ENCODE results near the gene TTC34.
A peak's percentile ranks its signal among the peaks of the same experiment; 100 is the strongest.

TTC34 gene

GRCh38 chr1:2590233-2591141 is 211.0 kb downstream of the TTC34 start:
- DNase-seq (ENCODE audit: low spot score) = no peak

DNA sequence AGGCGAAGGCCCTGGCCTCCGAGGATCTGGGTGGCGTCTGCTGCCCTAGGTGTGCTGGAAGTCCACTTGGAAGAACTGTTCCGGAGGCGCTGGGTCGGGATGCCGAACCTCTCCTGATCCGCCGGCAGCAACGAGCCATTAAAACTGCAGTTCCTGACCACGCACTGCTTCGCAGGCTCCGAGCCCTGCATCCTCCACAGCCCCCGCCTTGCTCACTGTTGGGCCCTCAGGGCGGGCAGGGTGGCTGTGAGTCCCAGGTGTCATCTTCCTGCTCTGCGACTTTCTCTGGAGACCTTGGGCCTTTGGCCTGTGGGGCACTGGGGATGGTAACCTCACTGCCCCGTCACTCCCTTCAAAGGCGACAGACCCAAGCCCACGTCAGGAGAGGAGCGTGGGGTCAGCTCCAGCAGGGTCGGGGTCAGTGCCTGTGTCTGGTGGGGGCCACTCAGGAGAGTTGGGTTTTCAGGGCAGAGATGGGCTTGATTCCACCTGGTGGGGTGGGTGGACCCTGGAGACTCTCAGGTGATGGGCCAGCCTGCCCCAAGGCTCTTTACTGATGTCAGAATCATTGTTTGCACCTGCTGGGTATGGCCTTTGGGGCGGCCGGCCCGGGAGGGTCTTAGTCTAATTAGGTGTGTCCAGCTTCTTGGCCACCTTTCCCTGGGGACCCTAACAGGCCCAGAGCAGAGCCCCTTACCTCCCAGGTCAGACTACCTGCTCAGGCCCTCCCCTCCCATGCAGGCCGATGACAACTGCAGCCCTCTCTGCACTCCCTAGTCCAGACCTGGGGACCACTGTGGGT is 211.9 kb downstream of the TTC34 start:
- no peak for DNase-seq (ENCODE audit: low spot score)

GRCh38 chr1:2588661-2589430 is 212.6 kb downstream of the TTC34 start:
- no peak for DNase-seq (ENCODE audit: low spot score)

- no peak for DNase-seq (ENCODE audit: low spot score)
Measured at GRCh38 chr1:2587860-2588571, 213.5 kb downstream of the TTC34 start.

DNA sequence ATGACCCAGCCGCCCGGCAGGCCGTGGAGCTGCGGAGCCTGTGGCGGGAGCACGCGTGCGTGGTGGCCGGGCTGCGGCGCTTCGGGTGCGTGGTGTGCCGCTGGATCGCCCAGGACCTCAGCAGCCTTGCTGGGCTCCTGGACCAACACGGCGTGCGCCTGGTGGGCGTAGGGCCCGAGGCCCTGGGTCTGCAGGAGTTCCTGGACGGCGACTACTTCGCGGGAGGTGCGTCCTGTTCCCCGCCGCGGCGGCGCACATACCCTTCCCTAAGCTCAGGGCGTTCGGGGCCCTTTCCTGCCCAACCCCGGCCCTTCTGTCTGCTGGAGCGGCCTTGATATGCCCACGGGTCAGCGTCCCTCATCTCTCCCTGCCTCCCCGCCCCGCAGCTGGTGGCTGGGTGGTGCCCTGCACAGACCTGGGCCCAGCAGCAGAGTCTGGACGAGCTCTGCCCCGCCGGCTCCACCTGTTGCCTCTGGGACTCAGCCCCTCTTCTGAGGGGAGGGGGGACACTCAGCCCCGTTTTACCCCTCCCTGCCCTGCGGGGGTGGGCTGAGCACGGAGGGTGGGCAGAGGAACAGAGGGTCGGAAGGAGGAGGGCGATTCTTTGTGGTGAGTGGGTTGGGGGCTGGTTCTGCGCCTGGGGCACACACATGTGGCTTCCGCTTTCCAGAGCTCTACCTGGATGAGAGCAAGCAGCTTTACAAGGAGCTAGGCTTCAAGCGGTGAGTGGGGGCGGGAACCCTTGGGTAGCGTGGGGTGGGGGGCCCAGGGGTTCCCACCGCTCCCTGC is 214.2 kb downstream of the TTC34 start:
- no peak for DNase-seq (ENCODE audit: low spot score)

DNA sequence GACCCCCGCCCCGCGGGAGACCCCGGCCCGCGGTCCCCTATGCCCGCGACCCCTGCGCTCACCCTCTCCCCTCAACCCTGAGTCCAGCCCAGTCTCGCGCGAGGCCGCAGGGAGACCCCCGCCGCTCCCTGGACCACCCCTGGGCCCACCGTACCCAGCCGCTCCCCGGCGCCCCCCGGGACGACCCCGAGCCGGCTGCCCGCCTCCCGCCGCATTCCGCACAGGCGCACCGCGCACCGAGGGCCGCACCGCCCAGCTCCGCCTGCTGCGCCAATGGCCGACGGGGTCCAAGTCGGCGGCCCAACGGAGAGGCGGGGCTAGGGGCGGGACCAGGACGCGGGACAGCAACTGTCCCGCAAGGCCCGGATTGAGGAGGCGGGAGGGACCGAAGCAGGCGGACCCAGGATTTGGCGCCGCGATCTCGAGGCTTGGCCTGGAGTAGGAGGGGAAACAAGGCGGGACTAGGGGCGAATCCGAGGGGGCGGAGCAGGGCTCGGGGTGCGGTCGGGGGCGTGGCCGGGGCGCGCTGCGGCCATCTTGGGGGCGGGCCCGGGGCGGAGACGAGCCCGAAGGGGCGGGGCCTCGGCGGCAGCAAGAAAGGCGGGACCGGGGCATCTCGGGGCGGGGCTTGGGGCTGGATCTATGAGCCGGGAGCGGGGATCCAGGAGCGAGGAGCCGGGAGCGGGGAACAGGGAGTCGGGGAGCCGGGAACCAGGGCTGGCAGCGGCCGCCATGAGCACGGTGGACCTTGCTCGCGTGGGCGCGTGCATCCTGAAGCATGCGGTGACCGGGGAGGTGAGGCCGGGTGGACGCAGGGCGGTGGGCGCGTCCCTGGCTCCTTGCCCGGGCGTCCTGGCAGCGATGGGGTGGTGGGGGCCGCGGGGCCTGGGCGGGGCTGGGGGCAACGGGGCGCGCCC is 215.1 kb downstream of the TTC34 start, which contains the start of gene PRXL2B:
Gene PRXL2B (plus strand): TSS at position 624 of the 917 bp plus-strand sequence. CDS start 109 bp downstream, at position 733.
- peak; percentile 99 for DNase-seq (ENCODE audit: low spot score)
